K562 (cell line): ENCODE results near the gene TUBD1. TPM values are rescaled to one million over a fixed set of nuclear protein-coding genes. Genes with fewer than 3 reads are reported as not detected.

Source experiments
- ATAC-seq: fragments of 200-7000 bp; cut with Tn5 transposase; 3 replicates; pipeline ENCODE4 v1.9.1; 2020; ENCODE audit warnings: moderate library complexity
- BruUV-seq: library from RNA; stranded (reverse); fragments of 400-500 nt; replicated peaks from 2 replicates; lab custom pipeline; 2021; lab: Mats Ljungman, UMichigan
- CTCF ChIA-PET: fragments of 300-600 bp; formaldehyde crosslinking; extraction: SDS; loops from one replicate; lab custom pipeline; 2021; ENCODE audit warnings: low intra/inter-chr PET ratio; lab: Yijun Ruan, JAX
- POLR2A ChIA-PET: fragments of 300-600, 350-650 bp; sonication (Branson Sonifier 250); formaldehyde crosslinking; extraction: SDS; loops from one replicate; lab custom pipeline; 2021; ENCODE audit warnings: antibody characterized with exemption, inconsistent platforms; lab: Yijun Ruan, JAX
- DNase-seq, 4 experiments: peaks; one replicate each; pipeline versions ENCODE4 v3.0.0 to v3.0.0-alpha.2; 2011 to 2018; ENCODE audit warnings: low spot score in 3 of 4, mixed read lengths in 3 of 4; ENCODE audit errors: extremely low read depth in 1 of 4
- FAIRE-seq: peaks from 2 replicates; lab custom pipeline; 2011; peaks lifted over from hg19 to GRCh38; lab: Jason Lieb, UNC
- H2AFZ ChIP-seq: 2 replicates; pipeline ENCODE4 v1.6.0; 2011; ENCODE audit warnings: low read depth, low read length, control low read depth, inconsistent platforms
- H3K27ac ChIP-seq: fragments of 200-600 bp; 3 replicates; pipeline ENCODE4 v1.8.0; 2011; ENCODE audit warnings: low read depth, mild to moderate bottlenecking, control low read depth, inconsistent platforms, low read length, moderate library complexity, mixed read lengths; ENCODE audit errors: extremely low read depth
- H3K27me3 ChIP-seq, 2 experiments: fragments of 300-600 bp in 1 of 2; 2 replicates in 1 of 2; 3 replicates in 1 of 2; pipeline versions ENCODE4 v1.6.0 to v1.8.0; 2011; ENCODE audit warnings: inconsistent platforms in 2 of 2, low read length in 2 of 2, mild to moderate bottlenecking in 1 of 2, mixed read lengths in 1 of 2, moderate library complexity in 1 of 2; ENCODE audit not compliant: control insufficient read depth in 2 of 2, insufficient read depth in 2 of 2
- H3K36me3 ChIP-seq: fragments of 300-600 bp; 3 replicates; pipeline ENCODE4 v1.8.0; 2011; ENCODE audit warnings: mild to moderate bottlenecking, low read length, inconsistent platforms; ENCODE audit not compliant: control insufficient read depth, insufficient read depth
- H3K4me1 ChIP-seq, 2 experiments: fragments of 200-600 bp in 1 of 2; replicated peaks in 1 of 2; 2 replicates in 1 of 2; 3 replicates in 1 of 2; pipeline versions ENCODE4 v1.5.1 to v1.8.0; 2011; ENCODE audit warnings: inconsistent platforms in 2 of 2, low read length in 2 of 2, mild to moderate bottlenecking in 1 of 2, mixed read lengths in 1 of 2, moderate library complexity in 1 of 2; ENCODE audit not compliant: control insufficient read depth in 2 of 2, insufficient read depth in 2 of 2
- H3K4me2 ChIP-seq: 2 replicates; pipeline ENCODE4 v1.6.1; 2011; ENCODE audit warnings: low read length, control low read depth, inconsistent platforms, mixed read lengths; ENCODE audit not compliant: insufficient read depth
- H3K4me3 ChIP-seq: fragments of 200-600 bp; sonication (generic), shearing (Covaris generic); 2 replicates; pipeline ENCODE4 v1.5.1; 2016; ENCODE audit warnings: control low read depth, inconsistent platforms
- H3K79me2 ChIP-seq: fragments of 200-600 bp; 3 replicates; pipeline ENCODE4 v1.8.0; 2011; ENCODE audit warnings: low read length, inconsistent platforms; ENCODE audit not compliant: control insufficient read depth, insufficient read depth
- H3K9ac ChIP-seq, 2 experiments: 2 replicates each; pipeline versions ENCODE4 v1.6.0 to v1.6.1; 2011; ENCODE audit warnings: low read depth in 2 of 2, low read length in 2 of 2, control low read depth in 1 of 2, inconsistent platforms in 1 of 2, mild to moderate bottlenecking in 1 of 2, mixed read lengths in 1 of 2; ENCODE audit not compliant: insufficient read depth in 1 of 2
- H3K9me1 ChIP-seq: one replicate; pipeline ENCODE4 v1.6.0; 2011; ENCODE audit warnings: inconsistent platforms, mild to moderate bottlenecking, low read length, moderate library complexity; ENCODE audit not compliant: control insufficient read depth, insufficient read depth
- H3K9me3 ChIP-seq: replicated peaks from 2 replicates; pipeline ENCODE4 v1.5.1; 2011; ENCODE audit warnings: low read depth, low read length, inconsistent platforms; ENCODE audit not compliant: control insufficient read depth, insufficient read depth
- H4K20me1 ChIP-seq: replicated peaks from 2 replicates; pipeline ENCODE4 v1.6.1; 2011; ENCODE audit warnings: low read length, inconsistent platforms, mixed read lengths; ENCODE audit not compliant: control insufficient read depth, insufficient read depth
- ASH1L ChIP-seq: fragments of 450-650 bp; IDR thresholded peaks from 2 replicates; pipeline ENCODE4 v1.6.1; 2018; ENCODE audit warnings: borderline replicate concordance, mild to moderate bottlenecking, low read depth; ENCODE audit not compliant: partially characterized antibody
- CREBBP ChIP-seq: IDR thresholded peaks from one replicate; pipeline ENCODE4 v1.6.1; 2012; ENCODE audit warnings: low read depth, mild to moderate bottlenecking, control low read depth, inconsistent platforms, low read length
- DACH1 ChIP-seq: fragments of 450-650 bp; IDR thresholded peaks from 2 replicates; pipeline ENCODE4 v1.6.1; 2018; ENCODE audit not compliant: partially characterized antibody
- ELF1 ChIP-seq: fragments of 200-800 bp; sonication (Bioruptor generic); IDR thresholded peaks from 2 replicates; pipeline ENCODE4 v1.6.1; 2016; ENCODE audit warnings: missing genetic modification characterization, missing compliant biosample characterization
- GABPA ChIP-seq: fragments of 200-800 bp; sonication (Bioruptor generic); conservative IDR thresholded peaks from 2 replicates; pipeline ENCODE4 v1.6.1; 2016; ENCODE audit warnings: low read depth, missing genetic modification characterization, missing compliant biosample characterization
- HDAC1 ChIP-seq, 2 experiments: fragments of 450-650 bp; IDR thresholded peaks; 2 replicates each; pipeline ENCODE4 v1.6.1; 2016 to 2017; ENCODE audit warnings: inconsistent platforms in 1 of 2, mild to moderate bottlenecking in 1 of 2, moderate library complexity in 1 of 2
- SAP30 ChIP-seq: fragments of 200-600 bp; sonication (generic); IDR thresholded peaks from 2 replicates; pipeline ENCODE4 v1.6.1; 2012; ENCODE audit warnings: borderline replicate concordance, low read depth, mild to moderate bottlenecking, moderate library complexity, low read length, control low read depth, inconsistent platforms; ENCODE audit not compliant: insufficient read depth, poor library complexity, severe bottlenecking
- SIN3A ChIP-seq, 2 experiments: fragments of 150-350 bp in 1 of 2; IDR thresholded peaks; 2 replicates each; pipeline ENCODE4 v1.6.1; 2011 to 2016; ENCODE audit warnings: borderline replicate concordance in 2 of 2, low read depth in 2 of 2, low read length in 2 of 2, mild to moderate bottlenecking in 2 of 2, moderate library complexity in 2 of 2; ENCODE audit not compliant: control insufficient read depth in 1 of 2
- SMAD4 ChIP-seq: fragments of 250-450 bp; sonication (Bioruptor Pico); conservative IDR thresholded peaks from 2 replicates; pipeline ENCODE4 v1.8.0; 2021; ENCODE audit warnings: inconsistent platforms, mild to moderate bottlenecking, moderate library complexity
- TEAD1 ChIP-seq, 2 experiments: fragments of 450-650 bp in 1 of 2; sonication (generic) in 1 of 2; formaldehyde crosslinking; IDR thresholded peaks; 2 replicates each; pipeline versions ENCODE4 v1.4.0 to v1.8.0; 2020 to 2022; ENCODE audit warnings: mild to moderate bottlenecking in 2 of 2, missing genetic modification reagents in 1 of 2
- TGIF2 ChIP-seq: sonication (generic); formaldehyde crosslinking; IDR thresholded peaks from 2 replicates; pipeline ENCODE4 v1.8.1; 2022; ENCODE audit warnings: mild to moderate bottlenecking, missing genetic modification reagents, moderate library complexity
- YBX1 ChIP-seq: fragments of 450-650 bp; IDR thresholded peaks from 2 replicates; pipeline ENCODE4 v1.7.1; 2016; ENCODE audit warnings: mild to moderate bottlenecking
- ZEB2 ChIP-seq: fragments of 450-650 bp; IDR thresholded peaks from 2 replicates; pipeline ENCODE4 v1.6.1; 2016
- ZNF146 ChIP-seq: IDR thresholded peaks from one replicate; pipeline ENCODE4 v1.6.1; 2018; ENCODE audit warnings: missing compliant biosample characterization; ENCODE audit not compliant: unreplicated experiment
- ZNF224 ChIP-seq: sonication (generic); formaldehyde crosslinking; IDR thresholded peaks from 2 replicates; pipeline ENCODE4 v1.8.0; 2022; ENCODE audit warnings: mild to moderate bottlenecking, missing genetic modification reagents
- ZNF282 ChIP-seq: sonication (generic); formaldehyde crosslinking; IDR thresholded peaks from 2 replicates; pipeline ENCODE4 v1.8.1; 2023; ENCODE audit warnings: missing genetic modification reagents
- WGBS: fragments of 100-300 bp; shearing (Covaris generic); methylation state at CpG from one replicate; pipeline ENCODE4 v1.1.6; 2016; ENCODE audit warnings: low coverage, mixed read lengths; ENCODE audit not compliant: insufficient coverage; ENCODE audit errors: missing lambda C conversion rate; 5-methylcytosine and 5-hydroxymethylcytosine counted together
- in situ Hi-C: fragments of 300-500 bp; cut with MboI; formaldehyde crosslinking; loops from 4 replicates; pipeline ENCODE4 v1.15.0; 2018; ENCODE audit warnings: inconsistent platforms, mixed read lengths
- intact Hi-C: fragments of 100-400 bp; cut with micrococcal nuclease; formaldehyde crosslinking; loops from 2 replicates; pipeline ENCODE4 v1.14.2; 2022
- polyA plus RNA-seq, 8 experiments: library from polyadenylated mRNA; depleted of rRNA in 4 of 8; stranded (reverse) in 5 of 8; unstranded in 3 of 8; fragments of >200 nt; fragmentation: Nextera tagmentation in 2 of 8; fragmentation: Illumina TruSeq in 1 of 8; extraction: Ambion mirVana in 2 of 8; extraction: Trizol in 1 of 8; gene quantifications; 2 replicates each; pipeline versions ENCODE4 v1.2.1 to v1.2.3, GENCODE V29; 2011 to 2014; ENCODE audit warnings: inconsistent platforms in 1 of 8, missing spikeins in 1 of 8
- total RNA-seq, 7 experiments: library from RNA; depleted of rRNA in 6 of 7; stranded (reverse); fragments of >200 nt in 6 of 7; fragmentation: Illumina TruSeq in 2 of 7; extraction: Trizol in 2 of 7; gene quantifications; 2 replicates each; pipeline versions ENCODE4 v1.2.1 to v1.2.3, GENCODE V29; 2011 to 2021; ENCODE audit warnings: low replicate concordance in 1 of 7
- TF ChIP-seq, protein P1 (sequence below): sonication (generic); formaldehyde crosslinking; IDR thresholded peaks from 2 replicates; pipeline ENCODE4 v1.8.0; 2022; ENCODE audit warnings: missing genetic modification reagents, mild to moderate bottlenecking, moderate library complexity, borderline replicate concordance
- TF ChIP-seq, protein P2 (sequence below): fragments of 450-650 bp; IDR thresholded peaks from 2 replicates; pipeline ENCODE4 v1.6.1; 2016
- TF ChIP-seq, protein P3 (sequence below): fragments of 200-800 bp; sonication (Bioruptor generic); IDR thresholded peaks from 2 replicates; pipeline ENCODE4 v1.6.1; 2017; ENCODE audit warnings: missing genetic modification characterization, missing compliant biosample characterization

Gene TUBD1
- total and polyA plus RNA-seq, 9 of the 15 experiments (the other 6 are each of a cell fraction or from before 2014, with no cell fraction given) = 10.8 to 35.3 (median 17.9) TPM

DNA sequence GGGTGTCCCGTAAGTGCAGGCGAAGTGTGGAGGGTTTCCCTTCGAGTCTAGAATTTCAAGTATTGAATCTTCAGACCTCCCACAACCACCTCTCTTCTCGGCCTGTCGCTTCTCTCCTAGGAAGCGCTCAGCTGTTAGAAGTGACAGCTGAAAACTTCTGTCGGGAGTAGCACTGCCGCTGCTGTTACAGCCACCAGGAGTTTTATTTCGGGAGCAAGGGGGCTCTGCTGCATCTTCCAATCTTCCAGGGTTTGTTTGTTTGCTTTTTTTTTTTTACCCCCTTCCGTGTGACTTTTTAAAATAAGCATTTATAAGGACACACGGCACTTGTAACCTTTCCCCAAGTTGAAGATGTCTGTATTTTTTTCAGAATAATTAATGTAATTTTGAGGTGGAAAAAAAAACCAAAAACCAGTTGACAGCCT is 945 bp upstream of the TUBD1 start:
- intact Hi-C loops = no loop called here
- H3K4me1 ChIP-seq = peaks cover 14 to 17% of the 10 kb centered on the region in 2 experiments; a peak in 4 of 5 replicates
- no TSS peak for BruUV-seq
- in situ Hi-C loops = no loop called here
- no peaks in the 10 kb centered on the region for H4K20me1 ChIP-seq
- CTCF ChIA-PET = interaction anchor here (0.7 kb wide), 1 partner anchor 20 kb away, joined by 3 read pairs; no protein-coding TSS in a partner anchor
- H3K9me1 ChIP-seq = no peaks in the 10 kb centered on the region
- POLR2A ChIA-PET = interaction anchor here (0.6 to 2.1 kb wide), 9 partner anchors 9 to 1507 kb away, joined by 3 to 11 read pairs (median 4); no protein-coding TSS in a partner anchor
- peaks cover 29% of the 10 kb centered on the region; the same call in 2 of the 3 replicates for H3K36me3 ChIP-seq
- peak overlapping the region; percentile 85 for H3K4me3 ChIP-seq
- peak overlapping the region; percentile 71 for H3K27ac ChIP-seq
- H3K9me3 ChIP-seq = no peaks in the 10 kb centered on the region
- no peak for FAIRE-seq
- H3K4me2 ChIP-seq = peak overlapping the region; percentile 92
- no peaks in the 10 kb centered on the region for H3K27me3 ChIP-seq
- WGBS = 0% methylated on average over 11 of the region's 11 CpGs
- peak overlapping the region; percentile 77 to 99 for H3K9ac ChIP-seq
- peak; percentile 42 for ATAC-seq
- H3K79me2 ChIP-seq = peaks cover 82% of the 10 kb centered on the region
- H2AFZ ChIP-seq = peak overlapping the region; percentile 84
- DNase-seq = peak in 3 of 4 experiments; percentile 27 to 57 (median 30)
- TF ChIP-seq ASH1L (no peak), CREBBP (no peak), ELF1 (tag) (peak; percentile 35; the same call in 1 of the 2 replicates), DACH1 (peak; percentile 71), ZEB2 (no peak), TEAD1 (CRISPR knock-in tag; IDR thresholded peaks at IDR 0.05) (no peak), ZNF146 (no peak), SAP30 (peak; percentile 83), TGIF2 (CRISPR knock-in tag) (0 out of 2 replicates have a peak, but pooled peaks have one; percentile 41), ZNF282 (CRISPR knock-in tag) (0 out of 2 replicates have a peak, but pooled peaks have one; percentile 33), SIN3A (IDR thresholded peaks at IDR 0.05; ENCODE audit: borderline replicate concordance in 2 of 2, control insufficient read depth in 1 of 2, low read depth in 2 of 2, low read length in 2 of 2) (peak; percentile 91 to 98), YBX1 (no peak), HDAC1 (IDR thresholded peaks at IDR 0.05) (peak in 1 of 2 experiments; percentile 78; a peak in 2 of 4 replicates), ZNF224 (CRISPR knock-in tag) (no peak), GABPA (tag) (no peak), SMAD4 (CRISPR knock-in tag) (no peak)
- TF ChIP-seq, protein P1, sequence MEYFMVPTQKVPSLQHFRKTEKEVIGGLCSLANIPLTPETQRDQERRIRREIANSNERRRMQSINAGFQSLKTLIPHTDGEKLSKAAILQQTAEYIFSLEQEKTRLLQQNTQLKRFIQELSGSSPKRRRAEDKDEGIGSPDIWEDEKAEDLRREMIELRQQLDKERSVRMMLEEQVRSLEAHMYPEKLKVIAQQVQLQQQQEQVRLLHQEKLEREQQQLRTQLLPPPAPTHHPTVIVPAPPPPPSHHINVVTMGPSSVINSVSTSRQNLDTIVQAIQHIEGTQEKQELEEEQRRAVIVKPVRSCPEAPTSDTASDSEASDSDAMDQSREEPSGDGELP = peak; percentile 92; the same call in 1 of the 2 replicates
- TF ChIP-seq, protein P2, sequence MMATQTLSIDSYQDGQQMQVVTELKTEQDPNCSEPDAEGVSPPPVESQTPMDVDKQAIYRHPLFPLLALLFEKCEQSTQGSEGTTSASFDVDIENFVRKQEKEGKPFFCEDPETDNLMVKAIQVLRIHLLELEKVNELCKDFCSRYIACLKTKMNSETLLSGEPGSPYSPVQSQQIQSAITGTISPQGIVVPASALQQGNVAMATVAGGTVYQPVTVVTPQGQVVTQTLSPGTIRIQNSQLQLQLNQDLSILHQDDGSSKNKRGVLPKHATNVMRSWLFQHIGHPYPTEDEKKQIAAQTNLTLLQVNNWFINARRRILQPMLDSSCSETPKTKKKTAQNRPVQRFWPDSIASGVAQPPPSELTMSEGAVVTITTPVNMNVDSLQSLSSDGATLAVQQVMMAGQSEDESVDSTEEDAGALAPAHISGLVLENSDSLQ = peak; percentile 35
- TF ChIP-seq, protein P3, sequence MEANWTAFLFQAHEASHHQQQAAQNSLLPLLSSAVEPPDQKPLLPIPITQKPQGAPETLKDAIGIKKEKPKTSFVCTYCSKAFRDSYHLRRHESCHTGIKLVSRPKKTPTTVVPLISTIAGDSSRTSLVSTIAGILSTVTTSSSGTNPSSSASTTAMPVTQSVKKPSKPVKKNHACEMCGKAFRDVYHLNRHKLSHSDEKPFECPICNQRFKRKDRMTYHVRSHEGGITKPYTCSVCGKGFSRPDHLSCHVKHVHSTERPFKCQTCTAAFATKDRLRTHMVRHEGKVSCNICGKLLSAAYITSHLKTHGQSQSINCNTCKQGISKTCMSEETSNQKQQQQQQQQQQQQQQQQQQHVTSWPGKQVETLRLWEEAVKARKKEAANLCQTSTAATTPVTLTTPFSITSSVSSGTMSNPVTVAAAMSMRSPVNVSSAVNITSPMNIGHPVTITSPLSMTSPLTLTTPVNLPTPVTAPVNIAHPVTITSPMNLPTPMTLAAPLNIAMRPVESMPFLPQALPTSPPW (CRISPR knock-in tag) = 0 out of 2 replicates have a peak, but pooled peaks have one; percentile 2
